SK-N-SH treated with all-trans-retinoic acid at 6 μM for 48 hours (cell line): ENCODE data around the gene PTPRG.

ENCODE experiments used
- ATAC-seq: fragments of 200-7000 bp; cut with Tn5 transposase; 3 replicates; pipeline ENCODE4 v1.9.1; 2020; ENCODE audit warnings: mild to moderate bottlenecking, moderate library complexity
- ARNTL ChIP-seq: fragments of 450-650 bp; formaldehyde crosslinking; IDR thresholded peaks from 2 replicates; pipeline ENCODE4 v1.5.0; 2020; ENCODE audit warnings: low read depth, mild to moderate bottlenecking, moderate library complexity, borderline replicate concordance
- BACH2 ChIP-seq: fragments of 250-450 bp; sonication (Bioruptor Pico); IDR thresholded peaks from 2 replicates; pipeline ENCODE4 v1.9.0; 2021; ENCODE audit warnings: mild to moderate bottlenecking, borderline replicate concordance
- CSDC2 ChIP-seq: fragments of 250-450 bp; sonication (Bioruptor Pico); IDR thresholded peaks from 2 replicates; pipeline ENCODE4 v1.5.0; 2020; ENCODE audit warnings: mild to moderate bottlenecking, moderate library complexity
- GLIS3 ChIP-seq: fragments of 250-450 bp; sonication (Bioruptor Pico); IDR thresholded peaks from 2 replicates; pipeline ENCODE4 v1.5.0; 2020; ENCODE audit warnings: mild to moderate bottlenecking, moderate library complexity
- ISL1 ChIP-seq: fragments of 250-450 bp; sonication (Bioruptor Pico); IDR thresholded peaks from 2 replicates; pipeline ENCODE4 v2.1.2; 2022; ENCODE audit warnings: mild to moderate bottlenecking, moderate library complexity
- OSR1 ChIP-seq: fragments of 250-450 bp; sonication (Bioruptor Pico); IDR thresholded peaks from 2 replicates; pipeline ENCODE4 v1.8.0; 2022; ENCODE audit warnings: moderate library complexity, mild to moderate bottlenecking, inconsistent platforms
- PPARA ChIP-seq: fragments of 250-450 bp; sonication (Bioruptor Pico); IDR thresholded peaks from 2 replicates; pipeline ENCODE4 v1.5.0; 2020; ENCODE audit warnings: mild to moderate bottlenecking, borderline replicate concordance
- RARB ChIP-seq: fragments of 250-450 bp; sonication (Bioruptor Pico); IDR thresholded peaks from 2 replicates; pipeline ENCODE4 v1.8.0; 2021; ENCODE audit warnings: mild to moderate bottlenecking, moderate library complexity
- SNAI2 ChIP-seq: fragments of 250-450 bp; sonication (Bioruptor Pico); IDR thresholded peaks from 2 replicates; pipeline ENCODE4 v1.5.0; 2020; ENCODE audit warnings: mild to moderate bottlenecking, moderate library complexity
- TCF4 ChIP-seq: fragments of 250-450 bp; sonication (Bioruptor Pico); IDR thresholded peaks from 2 replicates; pipeline ENCODE4 v1.8.0; 2021; ENCODE audit warnings: mild to moderate bottlenecking, moderate library complexity, borderline replicate concordance
- ZC3H10 ChIP-seq: fragments of 250-450 bp; sonication (Bioruptor Pico); IDR thresholded peaks from 2 replicates; pipeline ENCODE4 v1.5.1; 2021; ENCODE audit warnings: mild to moderate bottlenecking, moderate library complexity
- ZFP3 ChIP-seq: fragments of 250-450 bp; sonication (Bioruptor Pico); IDR thresholded peaks from 2 replicates; pipeline ENCODE4 v1.5.0; 2020; ENCODE audit warnings: mild to moderate bottlenecking, moderate library complexity
- ZFP30 ChIP-seq: fragments of 450-650 bp; formaldehyde crosslinking; IDR thresholded peaks from 2 replicates; pipeline ENCODE4 v1.5.0; 2022; ENCODE audit warnings: mild to moderate bottlenecking, moderate library complexity
- ZNF565 ChIP-seq: fragments of 450-650 bp; formaldehyde crosslinking; conservative IDR thresholded peaks from 2 replicates; pipeline ENCODE4 v1.5.0; 2020; ENCODE audit warnings: low read depth, mild to moderate bottlenecking, moderate library complexity
- ZNF70 ChIP-seq: fragments of 450-650 bp; formaldehyde crosslinking; IDR thresholded peaks from 2 replicates; pipeline ENCODE4 v1.5.0; 2020; ENCODE audit warnings: mild to moderate bottlenecking, moderate library complexity
- ZNF8 ChIP-seq: fragments of 450-650 bp; formaldehyde crosslinking; IDR thresholded peaks from 2 replicates; pipeline ENCODE4 v1.5.0; 2020; ENCODE audit warnings: mild to moderate bottlenecking, moderate library complexity
- TF ChIP-seq, protein P1 (sequence below): fragments of 250-450 bp; sonication (Bioruptor Pico); IDR thresholded peaks from 2 replicates; pipeline ENCODE4 v1.8.0; 2021; ENCODE audit warnings: low read depth, mild to moderate bottlenecking, moderate library complexity, borderline replicate concordance
- TF ChIP-seq, protein P2 (sequence below): fragments of 250-450 bp; sonication (Bioruptor Pico); IDR thresholded peaks from 2 replicates; pipeline ENCODE4 v1.5.1; 2021; ENCODE audit warnings: mild to moderate bottlenecking, moderate library complexity
- TF ChIP-seq, protein P3 (sequence below): fragments of 250-450 bp; sonication (Bioruptor Pico); IDR thresholded peaks from 2 replicates; pipeline ENCODE4 v1.8.0; 2020; ENCODE audit warnings: mild to moderate bottlenecking, moderate library complexity, borderline replicate concordance
- TF ChIP-seq, protein P4 (sequence below): fragments of 250-450 bp; sonication (Bioruptor Pico); IDR thresholded peaks from 2 replicates; pipeline ENCODE4 v1.5.1; 2020; ENCODE audit warnings: low read depth, mild to moderate bottlenecking, moderate library complexity

PTPRG gene

DNA sequence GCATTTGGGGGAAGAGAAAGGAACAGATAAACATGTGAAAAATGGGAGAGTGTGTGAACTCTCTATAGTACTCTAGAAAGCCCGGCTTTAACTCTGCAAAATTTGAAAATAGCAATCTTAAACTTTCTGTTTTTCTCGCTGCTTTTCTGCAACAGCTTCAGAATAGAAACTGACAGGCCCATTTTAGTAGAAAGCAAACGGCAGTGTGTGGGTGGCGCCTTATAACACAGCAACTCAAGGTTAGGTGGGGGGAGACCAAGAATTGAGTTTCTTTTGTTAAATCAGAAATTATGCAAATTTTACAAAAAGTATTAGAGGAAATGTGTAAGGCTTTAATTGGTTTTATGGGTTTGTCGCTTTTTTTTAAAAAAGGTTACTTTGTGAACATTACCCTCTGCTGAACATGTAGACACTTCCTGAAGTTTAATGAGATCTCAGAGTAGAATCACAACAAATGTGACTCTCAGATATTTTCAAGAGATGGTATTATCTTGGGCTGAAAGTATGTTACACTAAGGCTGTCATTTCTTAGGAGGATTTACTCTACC lies 107.0 kb downstream of the PTPRG start:
- no peak for ATAC-seq
- TF ChIP-seq ZNF565 (CRISPR knock-in tag) (no peak), ISL1 (CRISPR knock-in tag) (no peak), ZFP30 (CRISPR knock-in tag) (no peak), ZFP3 (CRISPR knock-in tag) (no peak), CSDC2 (CRISPR knock-in tag) (no peak), PPARA (CRISPR knock-in tag) (no peak), ZC3H10 (CRISPR knock-in tag) (no peak), OSR1 (no peak), ARNTL (CRISPR knock-in tag) (no peak), ZNF8 (CRISPR knock-in tag) (no peak), RARB (CRISPR knock-in tag) (no peak), ZNF70 (CRISPR knock-in tag) (no peak), SNAI2 (CRISPR knock-in tag) (no peak), GLIS3 (CRISPR knock-in tag) (no peak), TCF4 (CRISPR knock-in tag) (no peak), BACH2 (CRISPR knock-in tag) (no peak)
- TF ChIP-seq, protein P1, sequence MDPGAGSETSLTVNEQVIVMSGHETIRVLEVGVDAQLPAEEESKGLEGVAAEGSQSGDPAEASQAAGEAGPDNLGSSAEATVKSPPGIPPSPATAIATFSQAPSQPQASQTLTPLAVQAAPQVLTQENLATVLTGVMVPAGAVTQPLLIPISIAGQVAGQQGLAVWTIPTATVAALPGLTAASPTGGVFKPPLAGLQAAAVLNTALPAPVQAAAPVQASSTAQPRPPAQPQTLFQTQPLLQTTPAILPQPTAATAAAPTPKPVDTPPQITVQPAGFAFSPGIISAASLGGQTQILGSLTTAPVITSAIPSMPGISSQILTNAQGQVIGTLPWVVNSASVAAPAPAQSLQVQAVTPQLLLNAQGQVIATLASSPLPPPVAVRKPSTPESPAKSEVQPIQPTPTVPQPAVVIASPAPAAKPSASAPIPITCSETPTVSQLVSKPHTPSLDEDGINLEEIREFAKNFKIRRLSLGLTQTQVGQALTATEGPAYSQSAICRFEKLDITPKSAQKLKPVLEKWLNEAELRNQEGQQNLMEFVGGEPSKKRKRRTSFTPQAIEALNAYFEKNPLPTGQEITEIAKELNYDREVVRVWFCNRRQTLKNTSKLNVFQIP: no peak
- TF ChIP-seq, protein P2, sequence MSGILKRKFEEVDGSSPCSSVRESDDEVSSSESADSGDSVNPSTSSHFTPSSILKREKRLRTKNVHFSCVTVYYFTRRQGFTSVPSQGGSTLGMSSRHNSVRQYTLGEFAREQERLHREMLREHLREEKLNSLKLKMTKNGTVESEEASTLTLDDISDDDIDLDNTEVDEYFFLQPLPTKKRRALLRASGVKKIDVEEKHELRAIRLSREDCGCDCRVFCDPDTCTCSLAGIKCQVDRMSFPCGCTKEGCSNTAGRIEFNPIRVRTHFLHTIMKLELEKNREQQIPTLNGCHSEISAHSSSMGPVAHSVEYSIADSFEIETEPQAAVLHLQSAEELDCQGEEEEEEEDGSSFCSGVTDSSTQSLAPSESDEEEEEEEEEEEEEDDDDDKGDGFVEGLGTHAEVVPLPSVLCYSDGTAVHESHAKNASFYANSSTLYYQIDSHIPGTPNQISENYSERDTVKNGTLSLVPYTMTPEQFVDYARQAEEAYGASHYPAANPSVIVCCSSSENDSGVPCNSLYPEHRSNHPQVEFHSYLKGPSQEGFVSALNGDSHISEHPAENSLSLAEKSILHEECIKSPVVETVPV: no peak
- TF ChIP-seq, protein P3, sequence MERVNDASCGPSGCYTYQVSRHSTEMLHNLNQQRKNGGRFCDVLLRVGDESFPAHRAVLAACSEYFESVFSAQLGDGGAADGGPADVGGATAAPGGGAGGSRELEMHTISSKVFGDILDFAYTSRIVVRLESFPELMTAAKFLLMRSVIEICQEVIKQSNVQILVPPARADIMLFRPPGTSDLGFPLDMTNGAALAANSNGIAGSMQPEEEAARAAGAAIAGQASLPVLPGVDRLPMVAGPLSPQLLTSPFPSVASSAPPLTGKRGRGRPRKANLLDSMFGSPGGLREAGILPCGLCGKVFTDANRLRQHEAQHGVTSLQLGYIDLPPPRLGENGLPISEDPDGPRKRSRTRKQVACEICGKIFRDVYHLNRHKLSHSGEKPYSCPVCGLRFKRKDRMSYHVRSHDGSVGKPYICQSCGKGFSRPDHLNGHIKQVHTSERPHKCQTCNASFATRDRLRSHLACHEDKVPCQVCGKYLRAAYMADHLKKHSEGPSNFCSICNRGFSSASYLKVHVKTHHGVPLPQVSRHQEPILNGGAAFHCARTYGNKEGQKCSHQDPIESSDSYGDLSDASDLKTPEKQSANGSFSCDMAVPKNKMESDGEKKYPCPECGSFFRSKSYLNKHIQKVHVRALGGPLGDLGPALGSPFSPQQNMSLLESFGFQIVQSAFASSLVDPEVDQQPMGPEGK: no peak

DNA sequence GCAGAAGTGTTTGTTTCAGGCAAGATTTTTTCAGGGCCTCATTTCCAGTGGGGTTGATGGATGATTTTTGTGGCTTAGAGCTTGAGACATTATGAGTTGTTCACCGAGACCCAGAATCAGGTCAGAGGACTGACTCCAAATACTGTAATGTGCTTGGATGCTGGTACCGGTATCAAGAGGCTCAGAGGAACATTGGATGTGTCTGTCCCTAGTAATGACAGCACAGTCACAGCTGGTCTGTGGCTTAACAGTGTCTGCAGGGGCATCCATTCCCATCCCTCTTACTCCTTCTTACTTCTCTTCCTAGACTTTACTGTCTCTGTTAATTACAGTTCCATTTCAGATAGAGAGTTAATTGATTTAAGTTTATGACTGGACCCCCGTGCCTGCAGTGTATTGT lies 107.8 kb downstream of the PTPRG start:
- ATAC-seq: peak; percentile 44
- no peak for TF ChIP-seq ISL1 (CRISPR knock-in tag)
- TF ChIP-seq, protein P3: no peak
- no peak for TF ChIP-seq ZFP30 (CRISPR knock-in tag)
- no peak for TF ChIP-seq PPARA (CRISPR knock-in tag)
- no peak for TF ChIP-seq OSR1

DNA sequence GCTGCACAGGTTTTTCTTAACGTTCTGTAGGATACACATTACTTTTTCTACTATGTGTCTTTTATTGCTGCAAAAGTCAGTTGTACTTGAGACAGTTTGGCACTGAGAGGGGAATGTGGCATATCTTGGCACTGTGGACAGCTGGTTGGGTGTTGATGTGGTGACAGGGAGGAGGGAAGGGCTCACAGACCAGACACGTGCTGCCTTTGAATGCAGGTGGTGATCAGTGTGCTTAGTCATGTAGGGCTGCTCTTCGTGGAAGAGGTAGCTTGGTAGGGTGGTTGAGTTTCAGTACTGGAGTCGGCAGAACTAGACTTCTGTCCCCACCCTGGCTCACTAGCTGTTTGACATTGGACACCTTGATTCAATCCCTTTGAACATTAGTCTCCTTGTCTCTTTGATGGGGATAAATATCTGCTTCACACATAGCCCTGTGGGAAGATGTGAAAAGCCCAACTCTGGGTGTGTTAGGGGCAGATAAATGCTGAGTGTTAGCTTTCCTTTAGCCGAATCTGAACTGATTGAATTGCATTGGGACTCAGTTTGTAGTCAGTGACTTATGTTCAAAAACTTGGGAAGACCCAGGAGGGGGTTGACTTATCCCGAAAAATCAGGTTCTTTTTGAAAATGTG lies 108.4 kb downstream of the PTPRG start:
- no peak for TF ChIP-seq PPARA (CRISPR knock-in tag)
- no peak for TF ChIP-seq ARNTL (CRISPR knock-in tag)
- TF ChIP-seq ZNF565 (CRISPR knock-in tag): no peak
- TF ChIP-seq RARB (CRISPR knock-in tag): no peak
- TF ChIP-seq GLIS3 (CRISPR knock-in tag): no peak
- no peak for TF ChIP-seq ZFP30 (CRISPR knock-in tag)
- TF ChIP-seq, protein P4, sequence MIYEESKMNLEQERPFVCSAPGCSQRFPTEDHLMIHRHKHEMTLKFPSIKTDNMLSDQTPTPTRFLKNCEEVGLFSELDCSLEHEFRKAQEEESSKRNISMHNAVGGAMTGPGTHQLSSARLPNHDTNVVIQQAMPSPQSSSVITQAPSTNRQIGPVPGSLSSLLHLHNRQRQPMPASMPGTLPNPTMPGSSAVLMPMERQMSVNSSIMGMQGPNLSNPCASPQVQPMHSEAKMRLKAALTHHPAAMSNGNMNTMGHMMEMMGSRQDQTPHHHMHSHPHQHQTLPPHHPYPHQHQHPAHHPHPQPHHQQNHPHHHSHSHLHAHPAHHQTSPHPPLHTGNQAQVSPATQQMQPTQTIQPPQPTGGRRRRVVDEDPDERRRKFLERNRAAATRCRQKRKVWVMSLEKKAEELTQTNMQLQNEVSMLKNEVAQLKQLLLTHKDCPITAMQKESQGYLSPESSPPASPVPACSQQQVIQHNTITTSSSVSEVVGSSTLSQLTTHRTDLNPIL (CRISPR knock-in tag): no peak
- TF ChIP-seq, protein P3: no peak
- ATAC-seq: peak; percentile 62
